ENCODE data around the gene SNX13. TPM values are rescaled to one million over a fixed set of nuclear protein-coding genes. Genes with fewer than 3 reads are reported as not detected.

The SNX13 gene
- total RNA-seq, 1 donor from 2014 or later, result 32.9 TPM

- DNase-seq (ENCODE audit: low read depth) (no peak), FAIRE-seq (no peak)
- no peak for TF ChIP-seq CTCF (IDR thresholded peaks at IDR 0.05; ENCODE audit: insufficient read depth, low read length, severe bottlenecking)
- H3K36me3 ChIP-seq (ENCODE audit: control insufficient read depth, insufficient read depth, low read length), result no peaks in the 10 kb centered on the region
- no peaks in the 10 kb centered on the region for H3K27me3 ChIP-seq (ENCODE audit: control insufficient read depth, insufficient read depth, low read length)
- no peak overlapping the region for H3K4me3 ChIP-seq (ENCODE audit: low read depth, low read length)
Observed at GRCh38 chr7:17968791-17969715, 28.8 kb upstream of the SNX13 start.

GRCh38 chr7:17966706-17967105, 26.4 kb upstream of the SNX13 start:
- DNase-seq (ENCODE audit: low read depth) (no peak), FAIRE-seq (no peak)
- TF ChIP-seq CTCF (IDR thresholded peaks at IDR 0.05; ENCODE audit: insufficient read depth, low read length, severe bottlenecking), result no peak
- Histone ChIP-seq H3K36me3 (ENCODE audit: control insufficient read depth, insufficient read depth, low read length) (no peaks in the 10 kb centered on the region), H3K27me3 (ENCODE audit: control insufficient read depth, insufficient read depth, low read length) (no peaks in the 10 kb centered on the region), H3K4me3 (ENCODE audit: low read depth, low read length) (no peak overlapping the region)

GRCh38 chr7:17965603-17966002, 25.3 kb upstream of the SNX13 start:
- peak; percentile 86 for DNase-seq (ENCODE audit: low read depth)

GRCh38 chr7:17963281-17963680, 23.0 kb upstream of the SNX13 start:
- FAIRE-seq (no peak), DNase-seq (ENCODE audit: low read depth) (no peak)
- Histone ChIP-seq H3K4me3 (ENCODE audit: low read depth, low read length) (no peak overlapping the region), H3K36me3 (ENCODE audit: control insufficient read depth, insufficient read depth, low read length) (no peaks in the 10 kb centered on the region), H3K27me3 (ENCODE audit: control insufficient read depth, insufficient read depth, low read length) (no peaks in the 10 kb centered on the region)
- no peak for TF ChIP-seq CTCF (IDR thresholded peaks at IDR 0.05; ENCODE audit: insufficient read depth, low read length, severe bottlenecking)

More at GRCh38 chr7:17965603-17966002, 25.3 kb upstream of the SNX13 start:
- H3K36me3 ChIP-seq (ENCODE audit: control insufficient read depth, insufficient read depth, low read length), result no peaks in the 10 kb centered on the region
- H3K4me3 ChIP-seq (ENCODE audit: low read depth, low read length), result no peak overlapping the region
- FAIRE-seq, result no peak
- H3K27me3 ChIP-seq (ENCODE audit: control insufficient read depth, insufficient read depth, low read length), result no peaks in the 10 kb centered on the region
- no peak for TF ChIP-seq CTCF (IDR thresholded peaks at IDR 0.05; ENCODE audit: insufficient read depth, low read length, severe bottlenecking)

- TF ChIP-seq CTCF (IDR thresholded peaks at IDR 0.05; ENCODE audit: insufficient read depth, low read length, severe bottlenecking), result no peak
- Histone ChIP-seq H3K4me3 (ENCODE audit: low read depth, low read length) (no peak overlapping the region), H3K36me3 (ENCODE audit: control insufficient read depth, insufficient read depth, low read length) (no peaks in the 10 kb centered on the region), H3K27me3 (ENCODE audit: control insufficient read depth, insufficient read depth, low read length) (no peaks in the 10 kb centered on the region)
- DNase-seq (ENCODE audit: low read depth) (no peak), FAIRE-seq (no peak)
Observed at GRCh38 chr7:17962652-17963051, 22.4 kb upstream of the SNX13 start.
